Fibroblast of peridontal ligament (primary cell): ENCODE data around the gene ZNF765.
"Not testable (repeated sequence)": the region's sequence is repeated elsewhere in the genome, so short reads cannot be mapped to it uniquely, and the experiment has no call there.

Experiments
- DNase-seq: peaks from one replicate; pipeline ENCODE4 v3.0.0-alpha.2; 2010; ENCODE audit errors: extremely low read depth

ZNF765 gene

DNA sequence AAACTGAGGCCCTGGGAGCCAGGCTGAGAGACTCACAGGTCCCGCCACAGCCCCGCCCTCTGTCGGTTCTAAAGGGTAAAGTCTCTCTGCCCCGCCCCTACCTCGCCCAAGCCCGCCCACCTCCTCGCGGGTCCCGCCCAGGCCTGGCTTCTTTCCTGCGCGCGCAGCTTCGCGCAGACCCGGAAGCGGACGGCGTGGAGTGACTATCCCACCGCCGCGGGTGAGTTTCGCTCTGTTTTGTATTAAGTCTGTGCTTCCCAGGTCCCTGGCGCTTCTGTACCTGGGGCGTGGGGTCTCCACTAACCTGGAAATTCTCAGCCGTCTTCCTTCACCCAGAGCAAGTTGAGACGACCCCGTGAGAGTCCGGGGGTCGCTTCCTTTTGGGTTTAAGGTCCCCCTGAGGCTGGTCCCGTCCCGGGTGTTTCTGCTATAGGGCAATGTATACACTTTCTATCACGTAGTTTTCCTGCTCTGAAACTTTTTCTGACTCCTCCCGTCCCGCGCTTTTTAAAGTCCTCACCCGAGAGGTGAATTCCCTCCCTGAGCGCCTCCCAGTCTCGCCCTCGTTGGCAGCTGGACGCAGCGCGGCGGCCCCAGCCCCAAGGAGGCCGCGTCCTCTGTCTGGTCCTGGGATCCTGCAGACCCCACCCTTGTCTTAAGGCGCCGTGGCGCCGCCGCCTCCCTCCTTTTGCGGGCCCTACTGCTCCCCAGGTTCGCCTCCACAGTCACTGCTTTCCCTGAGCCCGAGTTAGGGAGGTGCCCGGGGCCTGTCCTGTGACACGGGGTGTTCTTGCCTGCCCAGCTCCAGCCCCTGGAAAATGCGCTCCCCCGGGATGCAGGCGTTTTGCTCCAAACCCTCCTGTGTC, at the start of gene ZNF765:
Gene ZNF765 (plus strand): TSS at position 176 of the 866 bp plus-strand sequence. CDS start 2,867 bp downstream, outside the sequence.
- peak; percentile 90 for DNase-seq

- no peak for DNase-seq
Measured at GRCh38 chr19:53355739-53356138, 39.2 kb upstream of the ZNF765 start.

DNA sequence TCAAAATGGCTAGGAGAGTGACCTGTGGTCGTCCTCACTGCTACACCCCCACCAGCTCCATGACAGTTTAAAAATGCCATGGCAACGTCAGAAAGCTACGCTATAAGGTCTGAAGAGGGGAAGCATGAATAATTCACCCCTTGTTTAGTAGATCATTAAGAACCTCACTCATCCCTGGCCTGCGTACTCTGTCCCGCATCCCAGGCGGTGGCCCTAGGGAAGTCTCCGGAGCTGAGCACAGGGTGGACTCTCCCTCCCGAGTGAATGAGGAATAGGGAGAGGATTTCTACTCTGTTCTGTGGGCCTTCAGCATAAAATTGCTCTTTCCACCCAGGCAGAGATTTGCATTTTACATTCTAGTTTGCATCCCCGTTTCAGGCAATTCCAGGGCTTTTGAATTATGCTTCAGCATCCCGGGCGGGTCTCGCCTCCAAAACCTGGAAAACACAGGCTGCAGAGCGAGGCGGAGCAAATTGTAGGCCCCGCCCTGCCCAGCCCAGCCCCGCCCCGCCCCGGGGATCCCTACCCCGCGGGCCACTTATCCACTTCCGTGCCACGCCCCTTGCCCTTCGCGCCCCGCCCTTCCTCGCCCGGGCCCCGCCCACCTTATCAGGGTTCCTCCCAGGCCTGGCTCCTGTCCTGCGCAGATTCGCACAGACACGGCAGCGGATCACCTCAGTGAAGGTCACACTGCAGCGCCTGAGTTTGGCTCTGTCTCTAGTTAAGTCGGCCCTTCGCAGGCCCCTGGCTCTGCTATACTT, 36.9 kb upstream of the ZNF765 start:
- no peak for DNase-seq

- not testable (repeated sequence) for DNase-seq
Measured at GRCh38 chr19:53360056-53360455, 34.9 kb upstream of the ZNF765 start.

GRCh38 chr19:53365134-53365898, 29.6 kb upstream of the ZNF765 start, which contains the start of gene ZNF525:
TSS of gene ZNF525 (plus strand) at chr19:53365705. CDS start at chr19:53372282, 6,577 bp downstream.
- peak; percentile 67 for DNase-seq

DNA sequence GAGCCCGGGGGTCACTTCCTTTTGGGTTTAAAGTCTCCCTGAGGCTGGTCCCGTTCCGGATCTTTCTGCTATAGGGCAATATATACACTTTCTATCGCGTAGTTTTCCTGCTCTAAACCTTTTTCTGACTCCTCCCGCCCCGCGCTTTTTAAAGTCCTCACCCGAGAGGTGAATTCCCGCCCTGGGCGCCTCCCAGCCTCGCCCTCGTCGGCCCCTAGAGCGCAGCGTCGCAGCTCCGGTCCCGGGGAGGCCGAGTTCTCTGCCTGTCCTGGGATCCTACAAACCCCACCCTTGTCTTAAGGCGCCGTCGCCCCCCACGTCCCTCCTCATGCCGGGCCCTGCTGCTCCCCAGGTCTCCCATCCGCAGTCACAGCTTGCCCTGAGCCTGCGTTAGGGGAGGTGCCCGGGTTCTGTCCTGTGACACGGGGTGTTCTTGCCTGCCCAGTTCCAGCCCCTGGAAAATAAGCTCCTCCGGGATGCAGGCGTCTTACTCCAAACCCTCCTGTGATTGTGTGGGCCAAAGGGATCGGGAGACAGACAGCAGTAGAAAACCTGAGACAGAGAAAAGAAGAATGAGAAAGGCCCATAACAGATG, 29.0 kb upstream of the ZNF765 start:
- DNase-seq: no peak

GRCh38 chr19:53372196-53372595, 22.8 kb upstream of the ZNF765 start:
- DNase-seq: no peak

- no peak for DNase-seq
Measured at GRCh38 chr19:53374288-53374687, 20.7 kb upstream of the ZNF765 start.

- DNase-seq: no peak
Measured at GRCh38 chr19:53374743-53375142, 20.2 kb upstream of the ZNF765 start.

GRCh38 chr19:53381376-53381775, 13.6 kb upstream of the ZNF765 start:
- DNase-seq: no peak

- DNase-seq: no peak
Measured at GRCh38 chr19:53388168-53388567, 6.8 kb upstream of the ZNF765 start.

DNA sequence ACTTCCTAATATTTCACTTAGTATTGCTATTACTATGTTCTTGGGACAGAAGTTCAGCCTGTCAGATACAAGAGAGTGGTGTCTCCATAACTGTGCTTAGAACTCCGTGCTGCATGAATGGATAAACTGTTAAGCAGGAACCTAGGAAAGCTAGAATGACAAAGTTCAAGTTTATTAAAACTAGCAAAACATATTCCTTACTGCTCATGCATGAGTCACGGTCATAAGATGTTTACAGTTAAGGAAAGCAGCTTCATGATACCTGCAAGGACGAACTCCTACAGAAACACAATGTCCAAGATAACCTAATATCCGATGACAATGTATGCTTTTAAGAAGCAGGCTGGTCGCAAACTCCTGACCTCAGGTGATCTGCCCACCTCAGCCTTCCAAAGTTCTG, 6.0 kb upstream of the ZNF765 start:
- DNase-seq: no peak

GRCh38 chr19:53389571-53389970, 5.4 kb upstream of the ZNF765 start:
- no peak for DNase-seq

- no peak for DNase-seq
Measured at GRCh38 chr19:53389978-53390377, 5.0 kb upstream of the ZNF765 start.

DNA sequence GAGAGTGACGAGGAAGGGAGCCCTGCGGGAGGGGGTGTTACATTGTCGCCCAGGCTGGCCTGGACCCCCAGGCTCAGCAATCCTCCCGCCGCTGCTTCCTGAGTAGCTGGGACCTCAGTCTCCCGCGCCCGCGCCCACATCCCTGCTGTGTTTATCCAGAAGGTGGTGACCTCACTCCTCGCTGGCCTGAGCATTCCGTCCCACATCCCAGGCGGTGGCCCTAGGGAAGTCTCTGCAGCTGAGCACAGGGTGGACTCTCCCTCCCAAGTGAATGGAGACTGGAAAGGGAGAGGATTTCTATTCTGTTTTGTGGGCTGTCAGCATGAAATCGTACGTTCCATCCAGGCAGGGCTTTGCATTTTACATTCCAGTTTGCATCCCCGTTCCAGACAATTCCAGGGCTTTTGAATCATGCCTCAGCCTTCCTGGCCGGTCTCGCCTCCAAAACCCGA, 401 bp upstream of the ZNF765 start:
- DNase-seq: no peak

GRCh38 chr19:53395840-53396524, 1.0 kb downstream of the ZNF765 start:
- not testable (repeated sequence) for DNase-seq

GRCh38 chr19:53396525-53396868, 1.5 kb downstream of the ZNF765 start:
- no peak for DNase-seq

GRCh38 chr19:53397918-53398317, 3.0 kb downstream of the ZNF765 start:
- DNase-seq: not testable (repeated sequence)

DNA sequence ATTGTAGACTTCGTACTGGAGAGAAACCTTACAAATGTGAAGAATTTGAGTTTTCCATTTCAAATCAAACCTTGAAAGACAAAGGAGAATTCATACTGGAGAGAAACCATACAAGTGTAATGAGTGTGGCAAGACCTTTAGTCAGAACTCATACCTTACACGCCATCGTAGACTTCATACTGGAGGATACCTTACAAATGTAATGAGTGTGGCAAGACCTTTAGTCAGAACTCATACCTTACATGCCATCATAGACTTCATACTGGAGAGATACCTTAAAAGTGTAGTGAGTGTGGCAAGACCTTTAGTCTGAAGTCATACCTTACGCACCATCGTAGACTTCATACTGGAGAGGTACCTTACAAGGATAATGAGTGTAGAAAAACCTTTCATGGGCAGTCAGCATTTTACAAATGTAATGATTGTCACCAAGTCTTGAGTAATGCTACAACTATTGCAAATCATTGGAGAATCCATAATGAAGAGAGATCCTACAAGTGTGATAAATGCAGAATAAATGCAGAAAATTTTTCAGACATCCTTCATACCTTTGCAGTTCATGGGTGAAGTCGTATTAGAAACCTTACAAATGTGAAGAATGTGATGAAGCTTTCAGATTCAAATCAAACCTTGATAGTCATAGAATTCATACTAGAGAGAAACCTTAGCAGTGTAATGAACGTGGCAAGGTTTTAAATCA, 14.7 kb downstream of the ZNF765 start:
- no peak for DNase-seq
